Body of pancreas (tissue), 4 donors: ENCODE results near the gene CREB3L2. TPM values are rescaled to one million over a fixed set of nuclear protein-coding genes. Genes with fewer than 3 reads are reported as not detected.

Experiments
- ATAC-seq: fragments of 150-250 bp; one replicate; pipeline ENCODE4 v1.9.1; 2016
- DNase-seq, 4 donors: peaks; one replicate each; pipeline ENCODE4 v3.0.0-alpha.2; 2019
- H3K27ac ChIP-seq, 4 donors: fragments of 200-600 bp; sonication (generic); 1 replicate in 3 of 4; 2 replicates in 1 of 4; pipeline versions ENCODE4 v1.5.1 to v1.6.1; 2016 to 2019; ENCODE audit warnings: mild to moderate bottlenecking in 1 of 4, mixed read lengths in 1 of 4, moderate library complexity in 1 of 4
- H3K27me3 ChIP-seq, 2 donors: fragments of 200-600 bp; sonication (generic); one replicate each; pipeline ENCODE4 v1.6.0; 2016; ENCODE audit warnings: mild to moderate bottlenecking in 1 of 2
- H3K36me3 ChIP-seq, 2 donors: fragments of 200-600 bp; sonication (generic); replicated peaks in 1 of 2; 2 replicates each; pipeline ENCODE4 v1.5.1; 2016; ENCODE audit warnings: low read depth in 2 of 2; ENCODE audit not compliant: insufficient read depth in 1 of 2
- H3K4me1 ChIP-seq: fragments of 200-600 bp; sonication (generic); one replicate; pipeline ENCODE4 v1.6.0; 2016
- H3K4me3 ChIP-seq, 2 donors: fragments of 200-600 bp; sonication (generic); 1 replicate in 1 of 2; 2 replicates in 1 of 2; pipeline ENCODE4 v1.5.1; 2016 to 2019
- H3K9me3 ChIP-seq, 3 donors: fragments of 200-600 bp; sonication (generic); 1 replicate in 2 of 3; 2 replicates in 1 of 3; pipeline ENCODE4 v1.5.1; 2016
- CTCF ChIP-seq, 7 experiments: fragments of 450-650 bp in 4 of 7; fragments of 200-600 bp in 3 of 7; sonication (generic) in 3 of 7; IDR thresholded peaks; one replicate each; pipeline ENCODE4 v1.5.1; 2016 to 2019; ENCODE audit warnings: antibody characterized with exemption in 7 of 7
- POLR2A ChIP-seq, 3 donors: fragments of 450-650 bp; IDR thresholded peaks; one replicate each; pipeline ENCODE4 v1.6.1; 2016; ENCODE audit warnings: antibody characterized with exemption in 3 of 3, mild to moderate bottlenecking in 2 of 3
- WGBS, 2 donors: methylation state at CpG; one replicate each; pipeline ENCODE4 v1.1.5; 2017; 5-methylcytosine and 5-hydroxymethylcytosine counted together
- intact Hi-C: fragments of 100-400 bp; cut with DNase I; formaldehyde crosslinking; loops from one replicate; pipeline ENCODE4 v1.15.1; 2023
- total RNA-seq, 2 donors: library from RNA; depleted of rRNA; stranded (reverse); fragments of >200 nt; gene quantifications; one replicate each; pipeline ENCODE4 v1.1.0, GENCODE V29; 2016

Gene CREB3L2
- total RNA-seq, 2 donors from 2014 or later = 21.3 to 28.0 TPM

- Histone ChIP-seq H3K4me3 (no peak overlapping the region), H3K4me1 (no peaks in the 10 kb centered on the region), H3K27me3 (no peaks in the 10 kb centered on the region), H3K9me3 (no peaks in the 10 kb centered on the region), H3K27ac (no peak overlapping the region), H3K36me3 (no peaks in the 10 kb centered on the region)
- intact Hi-C loops = loop anchor here (10.0 kb wide), 1 partner anchor 236 kb away; no protein-coding TSS in a partner anchor
- no peak for DNase-seq
- TF ChIP-seq POLR2A (IDR thresholded peaks at IDR 0.05) (no peak), CTCF (IDR thresholded peaks at IDR 0.05) (no peak)
- ATAC-seq = no peak
- WGBS, 2 donors = 74 to 80% methylated on average over 3 of the region's 3 CpGs
Observed at GRCh38 chr7:137890449-137890921, 111.4 kb downstream of the CREB3L2 start.

GRCh38 chr7:137888241-137888640 lies 113.6 kb downstream of the CREB3L2 start:
- Histone ChIP-seq H3K4me3 (no peak overlapping the region), H3K27me3 (no peaks in the 10 kb centered on the region), H3K27ac (no peak overlapping the region), H3K36me3 (peaks cover 0 to 16% of the 10 kb centered on the region in 2 donors), H3K9me3 (no peaks in the 10 kb centered on the region), H3K4me1 (no peaks in the 10 kb centered on the region)
- no peak for TF ChIP-seq POLR2A (IDR thresholded peaks at IDR 0.05)
- no peak for TF ChIP-seq CTCF (IDR thresholded peaks at IDR 0.05)
- intact Hi-C loops = no loop called here
- 42 to 67% methylated on average over 2 of the region's 2 CpGs for WGBS, 2 donors
- ATAC-seq (no peak), DNase-seq (no peak)

- no peak overlapping the region for H3K27ac ChIP-seq
- intact Hi-C loops = no loop called here
- peaks cover 7 to 28% of the 10 kb centered on the region in 2 donors for H3K36me3 ChIP-seq
- H3K27me3 ChIP-seq = no peaks in the 10 kb centered on the region
- 86 to 89% methylated on average over 2 of the region's 2 CpGs for WGBS, 2 donors
- ATAC-seq (no peak), DNase-seq (no peak)
- H3K9me3 ChIP-seq = no peaks in the 10 kb centered on the region
- no peak overlapping the region for H3K4me3 ChIP-seq
- no peak for TF ChIP-seq CTCF (IDR thresholded peaks at IDR 0.05)
- no peak for TF ChIP-seq POLR2A (IDR thresholded peaks at IDR 0.05)
- no peaks in the 10 kb centered on the region for H3K4me1 ChIP-seq
Observed at GRCh38 chr7:137886746-137887145, 115.1 kb downstream of the CREB3L2 start.

GRCh38 chr7:137886281-137886680 lies 115.6 kb downstream of the CREB3L2 start:
- no peaks in the 10 kb centered on the region for H3K9me3 ChIP-seq
- DNase-seq (no peak), ATAC-seq (no peak)
- peaks cover 7 to 33% of the 10 kb centered on the region in 2 donors for H3K36me3 ChIP-seq
- H3K27ac ChIP-seq = no peak overlapping the region
- no peak for TF ChIP-seq POLR2A (IDR thresholded peaks at IDR 0.05)
- H3K4me3 ChIP-seq = no peak overlapping the region
- H3K4me1 ChIP-seq = no peaks in the 10 kb centered on the region
- no peaks in the 10 kb centered on the region for H3K27me3 ChIP-seq
- WGBS, 2 donors = 90 to 96% methylated on average over 3 of the region's 3 CpGs
- intact Hi-C loops = no loop called here

GRCh38 chr7:137885678-137886077 lies 116.2 kb downstream of the CREB3L2 start:
- no peak for DNase-seq
- ATAC-seq = no peak
- intact Hi-C loops = no loop called here
- Histone ChIP-seq H3K9me3 (no peaks in the 10 kb centered on the region), H3K27ac (no peak overlapping the region), H3K4me3 (no peak overlapping the region), H3K4me1 (no peaks in the 10 kb centered on the region), H3K36me3 (peaks cover 7 to 37% of the 10 kb centered on the region in 2 donors), H3K27me3 (no peaks in the 10 kb centered on the region)
- 91 to 94% methylated on average over 5 of the region's 5 CpGs for WGBS, 2 donors
- TF ChIP-seq CTCF (IDR thresholded peaks at IDR 0.05) (no peak), POLR2A (IDR thresholded peaks at IDR 0.05) (no peak)
